Measurements from ENCODE around the gene TCEA3.

TCEA3 gene

DNA sequence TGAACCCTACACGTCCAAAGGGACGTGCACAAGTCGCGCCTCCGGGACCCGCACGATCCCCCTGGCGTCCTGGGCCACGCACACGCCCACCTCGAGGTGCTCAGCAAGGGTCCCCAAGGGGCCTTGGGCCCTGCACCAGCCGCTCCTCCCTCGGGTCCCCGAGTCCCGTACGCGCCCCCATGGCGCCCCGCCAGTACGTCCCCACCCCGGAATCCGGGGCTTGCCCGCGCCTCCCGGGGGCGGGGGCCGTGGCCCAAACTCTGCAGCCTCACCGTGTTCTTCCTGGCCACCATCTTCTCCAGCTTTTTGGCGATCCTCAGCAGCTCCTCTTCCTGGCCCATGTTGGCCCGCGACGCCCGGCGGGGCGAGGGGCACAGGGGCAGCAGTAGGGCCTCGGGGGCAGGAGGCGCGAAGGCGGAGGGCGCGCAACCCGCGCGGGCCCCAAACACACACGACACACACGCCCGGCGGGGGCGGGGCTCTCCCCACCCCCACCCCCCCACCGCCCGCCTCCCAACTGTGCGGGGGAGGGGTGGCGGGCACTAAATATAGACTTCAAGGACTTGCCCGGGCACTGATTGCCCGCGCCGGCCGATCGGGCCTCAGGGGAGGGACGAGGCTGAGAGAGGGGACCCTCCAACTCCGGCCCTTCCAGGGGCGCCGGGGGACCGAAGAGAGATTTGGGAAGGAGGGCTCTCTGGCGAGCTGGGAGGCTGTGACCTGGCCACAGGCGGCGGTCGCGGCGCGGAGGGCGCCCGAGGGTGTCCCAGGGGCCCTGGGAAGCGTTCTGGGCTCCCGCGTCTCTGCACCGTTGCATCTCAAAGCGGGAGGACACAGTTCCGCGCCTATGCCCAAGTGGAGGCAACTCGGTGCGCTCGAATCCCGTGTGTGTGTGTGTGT is at the start of gene TCEA3:
TSS of gene TCEA3 (minus strand) at position 456 of the 900 bp plus-strand sequence. CDS start at position 341, 115 bp downstream.
- no peak for DNase-seq

DNA sequence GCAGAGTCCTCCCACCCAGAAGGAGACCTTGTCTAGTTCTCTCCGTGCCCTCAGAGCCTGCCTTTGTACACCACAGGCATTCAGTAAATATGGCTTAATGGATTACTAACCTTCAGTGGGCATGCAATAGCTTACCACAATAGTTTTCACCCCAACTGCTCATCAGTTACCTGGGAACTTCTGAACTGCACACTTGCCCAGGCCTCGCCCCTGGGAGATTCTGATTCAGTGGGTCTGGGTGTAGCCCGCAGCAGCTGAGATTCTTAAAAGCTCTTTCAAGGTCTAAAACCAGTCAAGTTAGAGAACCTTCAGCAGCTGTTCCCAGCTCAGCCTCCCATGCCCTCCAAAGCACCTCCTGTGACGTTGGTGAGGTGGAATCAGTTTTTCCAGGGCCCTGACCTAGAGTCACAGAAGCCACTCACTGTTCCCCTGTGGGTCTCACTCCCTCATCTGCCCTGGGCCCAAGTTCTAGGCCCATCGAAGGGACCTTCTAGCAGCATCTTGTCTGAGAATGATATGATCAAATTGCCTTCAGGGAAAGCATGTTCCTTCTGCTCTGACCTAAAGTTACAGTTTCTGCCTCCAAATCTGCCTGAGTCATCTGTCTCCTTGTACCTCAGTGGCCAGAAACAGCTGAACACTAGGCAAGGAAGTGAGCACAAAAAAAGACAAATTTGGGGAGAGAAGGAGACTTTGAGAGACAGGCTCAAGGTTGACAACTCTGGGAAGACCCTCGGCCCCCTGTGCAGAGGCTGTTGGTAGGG is 48.7 kb upstream of the TCEA3 start:
- no peak for DNase-seq

DNA sequence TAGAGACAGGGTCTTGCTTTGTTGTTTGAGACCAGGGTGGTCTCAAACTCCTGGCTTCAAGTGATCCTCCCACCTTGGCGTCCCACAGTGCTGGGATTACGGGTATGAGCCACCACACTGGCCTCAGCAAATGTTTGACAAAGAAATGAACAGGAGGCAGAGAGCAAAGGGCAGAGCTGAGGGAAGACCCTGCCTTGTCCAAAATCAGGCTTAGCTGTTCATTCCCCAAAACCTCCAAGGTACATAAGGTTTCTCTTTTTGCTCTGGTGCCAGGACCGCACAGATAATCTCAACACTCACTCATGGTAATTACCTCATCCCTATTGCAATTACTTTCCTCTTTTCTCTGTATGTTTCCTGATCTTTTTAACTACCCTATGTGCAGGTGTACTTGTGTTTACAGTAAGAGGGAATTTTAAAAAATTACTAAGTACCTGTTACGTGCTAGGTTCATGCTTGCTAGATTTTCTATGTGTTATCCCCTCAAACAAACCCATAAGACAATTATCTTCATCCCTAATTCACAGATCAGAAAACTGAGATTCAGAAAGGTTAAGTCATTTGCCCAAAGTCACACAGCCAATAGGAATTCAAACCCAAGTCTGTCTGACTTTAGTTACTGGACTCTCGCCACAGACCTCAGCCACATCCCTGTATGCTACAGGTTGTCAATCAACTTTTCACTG is 47.9 kb upstream of the TCEA3 start:
- no peak for DNase-seq

DNA sequence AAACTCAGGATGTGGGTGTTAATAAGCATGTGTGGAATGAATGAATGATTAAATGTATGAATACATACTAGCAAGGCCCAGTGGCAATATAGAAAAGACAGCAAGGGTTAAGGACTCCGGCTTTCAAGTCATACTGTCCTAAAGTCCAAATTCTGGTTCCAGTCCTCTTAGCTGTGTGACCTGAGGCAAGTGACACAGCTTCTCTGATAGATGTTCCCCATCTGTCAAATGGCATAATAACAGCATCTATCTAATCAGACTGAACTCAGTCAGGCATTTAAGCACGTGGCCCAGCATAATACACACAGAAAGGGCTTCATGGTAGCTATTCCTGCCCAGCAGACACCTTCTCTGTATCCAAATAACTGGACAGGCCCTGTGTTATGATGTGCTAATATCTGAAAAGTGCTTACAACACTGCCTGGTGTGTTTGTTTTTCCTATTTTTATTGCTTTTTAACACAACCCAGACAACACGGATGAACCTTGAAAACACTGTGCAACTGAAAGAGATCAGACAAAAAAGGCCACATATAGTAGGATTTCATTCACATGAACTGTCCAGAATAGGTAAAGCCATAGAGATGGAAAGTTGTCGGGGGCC is 47.0 kb upstream of the TCEA3 start:
- no peak for DNase-seq

DNA sequence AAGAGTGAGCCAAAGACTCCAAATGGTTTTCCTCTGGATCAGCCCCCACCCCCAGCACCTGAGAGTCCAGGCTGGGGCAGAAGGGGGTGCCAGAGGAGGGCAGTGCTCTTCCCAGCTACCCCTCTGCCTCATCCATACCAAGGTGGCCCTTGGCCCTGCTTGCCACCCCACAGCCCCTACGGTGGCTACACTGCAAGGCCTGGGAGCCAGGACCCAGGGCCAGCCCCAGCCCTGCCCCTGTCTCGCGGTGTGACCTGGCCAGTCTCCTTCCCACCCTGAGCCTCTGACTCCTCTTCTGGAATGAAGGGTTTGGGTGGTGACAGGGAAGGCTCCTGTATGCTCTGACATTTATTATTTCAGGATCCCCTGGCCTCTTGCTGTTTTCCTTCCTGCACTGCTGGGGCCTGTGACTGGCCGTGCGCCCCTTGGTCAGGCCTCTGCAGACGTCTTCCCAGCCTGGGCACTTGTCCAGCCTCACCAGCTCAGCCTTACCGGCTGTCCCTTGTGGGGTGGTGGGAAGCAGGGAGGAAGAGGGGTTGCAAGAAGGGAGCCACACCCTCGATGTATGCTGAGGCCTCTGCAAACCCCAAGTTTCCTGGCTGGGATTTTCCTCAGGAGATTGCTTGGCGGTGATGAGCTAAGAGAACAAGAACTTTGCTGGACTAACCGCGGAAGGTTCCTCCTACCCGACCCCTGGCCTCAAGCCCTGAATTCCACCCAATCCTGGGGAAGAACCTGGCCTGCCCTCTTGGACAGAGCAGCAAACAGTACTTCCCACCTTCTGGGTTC is 45.9 kb upstream of the TCEA3 start:
- no peak for DNase-seq

DNA sequence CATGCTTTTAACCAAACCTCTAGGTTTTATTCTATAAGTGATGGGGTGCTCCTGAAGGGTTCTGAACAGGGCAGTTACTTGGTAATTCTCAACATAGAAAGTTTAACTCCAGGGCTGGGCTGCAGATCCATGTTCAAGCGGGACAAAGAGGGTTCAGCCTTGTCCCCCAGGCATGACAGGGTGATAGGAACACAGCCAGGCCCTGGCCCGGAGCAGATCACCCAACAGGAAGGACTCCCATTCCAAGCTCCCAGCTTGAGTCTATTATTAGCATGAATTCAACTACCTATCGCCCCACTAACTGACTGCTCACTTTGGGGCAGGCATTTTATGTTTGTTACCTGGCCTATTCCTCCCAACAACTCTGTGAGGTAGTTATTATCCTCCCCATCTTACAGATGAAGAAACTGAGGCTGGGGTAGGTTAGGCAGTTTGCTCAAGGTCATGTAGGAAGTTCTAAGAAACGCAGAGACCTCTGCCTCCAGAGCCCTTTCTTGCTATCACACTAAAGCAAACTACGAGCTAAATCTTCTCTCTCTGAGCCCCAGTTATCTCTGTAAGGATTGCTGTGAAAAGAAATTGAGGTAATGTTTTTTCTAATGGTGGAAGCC is 44.9 kb upstream of the TCEA3 start:
- DNase-seq = no peak

DNA sequence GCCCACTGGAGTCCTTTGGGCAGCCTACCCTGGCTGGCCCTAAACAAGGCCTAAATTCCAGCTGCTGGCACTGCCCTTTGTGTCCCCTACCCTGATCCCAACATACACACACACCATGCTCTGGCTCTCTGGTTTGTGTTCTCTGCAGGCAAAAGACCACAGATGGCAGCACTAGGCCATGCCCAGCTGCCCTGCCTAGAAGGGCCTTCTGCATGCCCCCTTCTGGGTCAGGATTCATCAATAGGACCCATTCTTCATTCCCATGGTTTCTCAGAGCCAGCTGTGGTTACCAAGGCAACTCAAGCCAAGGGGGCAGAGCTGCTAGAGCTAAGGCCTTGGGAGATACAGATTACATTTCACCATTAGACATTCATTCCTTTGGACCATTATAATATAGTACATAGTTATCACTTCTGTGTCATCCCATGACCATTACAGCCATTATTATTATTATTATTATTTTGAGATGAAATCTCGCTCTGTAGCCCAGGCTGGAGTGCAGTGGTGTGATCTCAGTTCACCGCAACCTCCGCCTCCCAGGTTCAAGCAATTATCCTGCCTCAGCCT is 42.0 kb upstream of the TCEA3 start:
- no peak for DNase-seq

DNA sequence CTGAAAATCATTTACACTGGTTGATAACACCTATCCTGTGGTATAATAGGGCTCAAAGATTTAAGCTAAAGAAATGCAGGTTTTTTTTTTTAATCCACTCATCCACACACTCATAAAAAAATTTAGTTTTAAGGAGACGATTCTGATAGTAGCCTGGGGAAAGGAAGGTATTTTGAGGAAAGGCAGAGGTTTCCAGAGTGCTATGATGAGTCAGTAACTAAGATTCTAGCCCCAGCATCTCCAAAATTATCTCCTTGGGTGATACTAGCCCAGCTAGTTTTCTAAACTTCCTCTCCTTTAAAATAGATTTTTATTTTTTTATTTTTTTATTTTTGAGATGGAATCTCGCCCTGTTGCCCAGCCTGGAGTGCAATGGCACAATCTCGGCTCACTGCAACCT is 38.7 kb upstream of the TCEA3 start:
- no peak for DNase-seq

DNA sequence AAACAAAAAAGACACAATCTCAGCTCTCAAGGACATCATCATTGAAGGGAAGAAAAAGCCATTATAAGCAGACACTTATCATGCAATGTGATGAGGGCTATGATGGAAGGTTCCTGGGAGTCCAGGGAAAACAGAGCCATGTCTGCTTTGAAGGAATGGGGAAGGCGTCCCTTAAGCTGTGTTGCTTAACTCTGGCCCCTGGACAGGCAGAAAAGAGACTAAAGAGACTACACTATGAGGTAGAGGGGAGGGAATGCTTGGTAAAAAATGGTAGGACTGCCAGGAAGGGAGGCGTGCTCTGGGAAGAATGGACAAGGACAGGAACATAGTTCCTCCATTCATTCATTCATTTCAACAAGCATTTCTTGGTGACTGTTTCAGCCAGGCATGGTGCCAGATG is 38.2 kb upstream of the TCEA3 start:
- DNase-seq = no peak

DNA sequence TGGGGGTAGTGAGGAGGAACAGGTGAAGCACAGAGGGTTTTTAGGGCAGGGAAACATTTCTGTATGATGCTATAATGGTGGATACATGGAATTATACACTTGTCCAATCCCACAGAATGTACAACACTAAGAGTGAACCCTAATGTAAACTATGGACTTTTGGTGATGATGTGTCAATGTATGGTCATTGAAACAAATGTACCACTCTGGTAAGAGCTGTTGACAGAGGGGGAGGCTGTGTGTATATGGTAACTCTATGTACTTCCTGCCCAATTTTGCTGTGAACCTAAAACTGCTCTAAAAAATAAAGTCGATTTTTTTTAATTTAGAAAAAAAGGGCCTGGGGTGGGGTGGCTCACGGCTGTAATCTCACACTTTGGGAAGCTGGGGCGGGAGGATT is 36.5 kb upstream of the TCEA3 start:
- no peak for DNase-seq

DNA sequence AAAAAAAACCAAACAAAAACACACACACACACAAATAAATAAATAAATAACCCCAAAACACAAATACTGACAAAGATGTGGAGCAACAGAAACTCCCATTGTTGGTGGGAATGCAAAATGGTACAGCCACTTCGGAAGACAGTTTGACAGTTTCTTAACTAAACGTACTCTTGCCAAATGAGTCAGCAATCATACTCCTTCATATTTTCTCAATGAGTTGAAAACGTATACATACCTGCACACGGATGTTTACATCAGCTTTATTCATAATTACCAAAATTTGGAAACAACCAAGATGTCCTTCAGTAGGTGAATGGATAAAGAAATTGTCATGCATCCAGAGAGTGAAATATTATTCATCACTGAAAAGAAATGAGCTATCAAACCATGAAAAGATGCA is 36.0 kb upstream of the TCEA3 start:
- no peak for DNase-seq

DNA sequence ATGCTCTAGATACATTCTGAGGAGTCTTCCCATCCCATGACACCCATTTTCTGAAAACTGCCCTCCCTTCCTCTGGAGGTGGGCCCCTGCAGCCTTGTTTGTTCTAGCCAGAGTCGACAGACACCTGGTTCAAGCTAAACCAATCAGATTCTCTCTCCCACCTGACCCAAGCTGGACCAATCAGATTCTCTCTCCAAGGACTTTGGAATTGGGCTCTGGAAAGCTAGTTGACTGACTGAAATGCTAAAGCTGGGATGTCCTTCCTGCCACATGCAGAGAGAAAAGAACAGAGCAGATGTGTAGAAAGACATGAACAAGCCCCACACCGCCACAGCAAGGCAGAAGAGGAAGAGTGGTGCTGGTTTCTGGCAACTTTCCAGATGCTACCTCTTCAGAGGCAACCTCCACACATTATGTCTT is 34.8 kb upstream of the TCEA3 start:
- no peak for DNase-seq

DNA sequence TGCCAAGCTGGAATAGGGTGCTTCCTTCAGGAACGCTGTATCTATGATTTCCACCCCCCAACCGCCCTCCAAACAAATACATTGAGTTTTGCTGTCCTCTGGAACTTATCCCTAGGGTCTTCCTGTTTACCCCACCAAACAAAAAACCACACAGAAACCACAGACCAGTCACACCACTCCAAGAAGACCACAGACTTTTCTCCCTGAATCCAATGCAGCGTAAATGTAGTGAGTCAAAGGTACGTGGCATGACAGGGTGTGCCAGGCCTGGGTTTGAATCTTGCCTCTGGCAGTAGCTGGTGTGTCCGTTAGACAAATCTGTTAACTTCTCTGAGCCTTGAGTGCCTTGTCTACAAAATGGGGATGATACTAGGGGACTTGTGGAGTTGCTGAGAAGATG is 31.7 kb upstream of the TCEA3 start:
- DNase-seq = no peak

DNA sequence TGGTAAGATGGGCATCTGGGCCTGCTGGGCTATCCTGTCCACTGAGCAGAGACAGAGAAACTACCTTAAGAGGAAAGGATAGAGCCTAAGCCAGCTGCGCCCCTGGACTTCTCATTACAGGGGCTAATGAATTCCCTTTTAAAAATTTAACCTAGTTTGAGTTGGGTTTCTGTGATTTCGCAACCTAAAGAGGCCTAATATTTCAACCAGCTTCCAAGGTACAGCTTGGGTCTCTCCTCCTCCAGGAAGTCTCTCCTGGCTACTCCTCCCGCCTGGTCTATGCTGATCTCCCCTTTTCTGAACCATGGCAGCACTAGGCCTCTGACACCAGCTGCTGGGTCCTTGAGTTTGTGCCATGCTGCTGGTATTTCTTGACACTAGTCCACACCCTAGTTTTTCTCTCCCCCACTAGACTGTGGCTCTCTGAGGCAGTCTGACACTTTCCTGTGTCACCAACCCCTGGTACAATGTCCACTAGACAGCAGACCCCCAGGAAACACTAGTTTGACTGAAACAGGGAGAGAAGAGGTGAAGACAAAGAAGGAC is 29.0 kb upstream of the TCEA3 start:
- DNase-seq = no peak

DNA sequence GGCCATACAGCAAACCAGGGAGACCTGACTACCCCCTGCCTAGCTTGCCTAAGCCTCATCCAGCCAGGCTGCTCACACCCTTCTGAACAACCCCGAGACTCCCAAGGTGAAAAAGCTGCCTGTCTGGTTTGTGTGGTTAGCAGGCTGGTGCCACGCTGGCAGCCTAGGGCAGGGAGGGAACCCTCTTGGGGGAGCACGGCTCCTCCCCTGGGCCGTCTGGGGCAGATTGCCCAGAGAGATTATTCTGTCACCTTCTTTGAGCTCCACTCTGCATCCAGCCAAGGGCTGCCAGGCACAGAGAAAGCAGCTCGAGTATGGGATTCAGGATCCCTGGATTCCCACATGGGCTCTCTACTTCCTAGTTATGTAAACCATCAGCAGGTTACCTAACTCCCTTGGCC is 27.5 kb upstream of the TCEA3 start:
- no peak for DNase-seq

DNA sequence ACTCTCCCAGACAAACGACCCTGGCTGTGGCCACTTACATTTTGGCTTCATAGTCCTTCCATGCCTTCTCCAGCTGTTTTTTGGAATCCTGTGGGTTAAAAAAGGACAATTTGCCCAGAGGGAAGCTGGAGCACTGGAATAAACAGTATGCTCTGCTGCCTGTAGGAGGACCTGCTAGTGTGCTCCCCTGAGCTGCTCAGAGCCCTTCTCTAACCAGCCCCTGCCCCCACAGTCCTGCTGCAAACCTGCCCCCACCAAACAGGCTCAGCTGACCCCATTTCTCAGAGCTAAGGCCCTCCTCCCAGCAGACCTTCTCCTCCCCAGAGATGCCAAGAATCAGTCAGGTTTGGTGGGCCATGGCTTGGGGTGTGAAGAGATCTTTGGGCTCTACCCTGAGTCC is 26.9 kb upstream of the TCEA3 start:
- DNase-seq = no peak

DNA sequence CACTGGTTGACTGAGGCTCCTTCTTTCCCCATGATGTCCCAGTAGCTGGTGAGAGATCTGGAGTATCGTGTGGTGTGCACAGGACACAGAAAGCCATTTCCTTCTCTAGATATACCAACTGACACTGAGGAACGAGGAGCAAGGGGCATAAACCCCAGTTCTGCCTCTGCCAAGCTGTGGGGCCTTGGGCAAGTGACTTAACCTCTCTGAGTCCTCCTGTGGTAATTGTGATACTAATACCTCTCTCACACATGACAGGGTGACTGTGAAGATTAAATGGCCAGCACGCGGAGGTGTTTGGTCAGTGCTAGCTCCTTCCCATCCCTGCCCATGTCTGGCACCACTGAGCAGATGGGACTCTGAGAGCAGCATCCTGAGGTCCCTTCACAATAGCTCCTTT is 26.3 kb upstream of the TCEA3 start:
- DNase-seq = no peak

DNA sequence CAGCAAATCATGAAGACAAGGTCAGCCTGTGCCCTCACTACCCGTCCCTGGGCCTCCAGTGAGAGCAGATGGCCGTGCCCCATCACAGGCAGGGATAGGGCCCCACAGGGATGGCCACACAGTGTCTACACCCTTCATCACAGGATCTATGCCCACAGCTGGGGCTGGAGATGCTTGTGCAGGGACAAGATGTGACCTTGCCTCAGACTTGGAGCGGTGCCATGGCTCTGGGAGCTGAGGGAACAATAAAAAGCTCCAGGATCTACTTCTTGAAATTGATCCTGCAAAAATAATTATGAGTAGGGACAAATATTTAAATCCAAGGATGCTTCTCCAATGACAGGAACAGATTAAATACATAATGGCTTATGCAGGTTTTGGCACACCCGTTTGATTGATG is 25.4 kb upstream of the TCEA3 start:
- DNase-seq = no peak

DNA sequence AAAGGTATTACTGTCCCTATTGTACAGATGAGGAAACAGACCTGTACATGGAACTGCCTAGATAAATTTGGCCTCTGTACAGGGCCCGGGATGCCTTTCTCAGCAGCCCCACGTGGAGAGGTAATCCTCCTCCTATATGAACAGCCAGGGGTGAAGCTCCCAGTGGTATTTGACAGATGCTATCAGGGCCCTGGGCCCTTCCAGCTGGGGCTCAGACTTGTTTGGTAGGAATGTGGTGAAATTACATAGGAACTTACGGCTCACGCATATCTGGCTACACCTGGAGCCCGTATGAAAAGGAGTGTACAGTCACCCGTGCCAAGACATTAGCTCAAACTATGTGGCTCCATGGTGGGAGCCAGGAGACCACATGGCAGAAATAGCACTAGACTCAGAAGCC is 24.8 kb upstream of the TCEA3 start:
- DNase-seq = no peak

DNA sequence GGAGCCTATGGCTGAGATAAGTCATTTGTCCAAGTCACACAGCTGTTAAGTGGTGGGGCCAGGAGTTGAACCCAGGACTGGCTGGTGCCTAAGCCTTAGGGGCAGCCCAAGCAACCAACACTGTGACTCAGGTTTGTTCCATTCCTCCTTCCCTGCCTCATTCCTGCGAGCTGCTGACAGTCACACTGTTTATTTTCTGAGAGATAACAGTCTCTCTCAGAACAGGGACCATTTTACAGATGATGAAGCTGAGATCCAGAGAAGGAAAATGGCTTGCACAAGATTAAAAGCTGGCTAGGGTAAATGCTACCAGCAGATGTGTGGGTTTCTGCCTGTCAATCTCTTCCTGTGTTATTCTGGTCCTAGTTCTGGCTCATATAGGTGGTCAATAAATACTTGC is 24.3 kb upstream of the TCEA3 start:
- no peak for DNase-seq

DNA sequence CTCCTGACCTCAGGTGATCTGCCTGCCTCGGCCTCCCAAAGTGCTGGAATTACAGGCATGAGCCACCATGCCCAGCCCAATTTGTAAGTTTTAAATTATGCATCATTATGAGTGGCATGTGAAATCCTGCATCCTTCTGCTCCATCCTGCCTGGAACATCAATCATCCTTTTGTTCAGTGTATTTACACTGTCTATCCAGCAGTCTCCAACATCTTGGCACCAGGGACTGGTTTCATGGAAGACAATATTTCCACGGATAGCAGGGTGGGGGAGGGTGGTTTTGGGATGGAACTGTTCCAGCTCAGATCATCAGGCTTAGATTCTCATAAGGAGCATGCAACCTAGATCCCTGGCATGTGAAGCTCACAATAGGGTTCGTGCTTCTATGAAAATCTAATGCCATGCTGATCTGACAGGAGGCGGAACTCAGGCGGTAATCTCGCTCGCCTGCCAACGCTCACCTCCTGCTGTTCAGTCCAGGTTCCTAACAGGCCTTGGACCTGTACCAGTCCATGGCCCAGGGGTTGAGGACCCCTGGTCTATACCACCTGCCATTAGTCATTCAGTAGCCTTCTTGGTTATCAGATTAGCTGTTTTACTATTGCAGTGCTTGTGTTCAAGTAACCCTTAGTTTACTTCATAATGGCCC is 22.2 kb upstream of the TCEA3 start:
- no peak for DNase-seq

Data from NCI-H748 treated with DMSO at 0.1 percent for 48 hours (cell line).